Testis (tissue), 3 donors: ENCODE data around the gene LRTM2. TPM values are rescaled to one million over a fixed set of nuclear protein-coding genes. Genes with fewer than 3 reads are reported as not detected.

Experiments
- DNase-seq: peaks from one replicate; pipeline ENCODE4 v3.0.0-alpha.2; 2019
- H3K27ac ChIP-seq, 2 donors: fragments of 200-600 bp; sonication (generic); one replicate each; pipeline ENCODE4 v1.5.1; 2019
- H3K27me3 ChIP-seq: fragments of 200-600 bp; sonication (generic); one replicate; pipeline ENCODE4 v1.5.1; 2019
- H3K36me3 ChIP-seq: fragments of 200-600 bp; sonication (generic); one replicate; pipeline ENCODE4 v1.5.1; 2017; ENCODE audit warnings: low read depth; ENCODE audit errors: missing control alignments
- H3K4me1 ChIP-seq: fragments of 200-600 bp; sonication (generic); one replicate; pipeline ENCODE4 v1.5.1; 2019
- H3K4me3 ChIP-seq, 2 donors: fragments of 200-600 bp; sonication (generic); one replicate each; pipeline ENCODE4 v1.5.1; 2017 to 2019
- H3K9me3 ChIP-seq: fragments of 200-600 bp; sonication (generic); one replicate; pipeline ENCODE4 v1.5.1; 2017
- POLR2A ChIP-seq: fragments of 450-650 bp; IDR thresholded peaks from one replicate; pipeline ENCODE4 v1.6.1; 2017; ENCODE audit warnings: antibody characterized with exemption, mild to moderate bottlenecking, moderate library complexity
- WGBS, 2 donors: methylation state at CpG; one replicate each; pipeline ENCODE4 v1.1.5; 2018; 5-methylcytosine and 5-hydroxymethylcytosine counted together
- intact Hi-C: fragments of 100-400 bp; cut with DNase I; formaldehyde crosslinking; loops from one replicate; pipeline ENCODE4 v1.15.1; 2023; ENCODE audit warnings: low total_unique reads
- polyA plus RNA-seq: library from polyadenylated mRNA; stranded (reverse); fragments of 350-450 nt; fragmentation: Illumina TruSeq; extraction: RNeasy Lipid Tissue Mini Kit (QIAGEN cat#74804); gene quantifications from one replicate; pipeline ENCODE4 v1.2.3, GENCODE V29; 2014; ENCODE audit warnings: low read depth, low replicate concordance; ENCODE audit not compliant: insufficient read depth
- total RNA-seq, 2 donors: library from RNA; depleted of rRNA; stranded (reverse); fragments of >200 nt; gene quantifications; one replicate each; pipeline ENCODE4 v1.2.3, GENCODE V29; 2016
- TF ChIP-seq, protein P1 (sequence below), 3 experiments: fragments of 450-650 bp in 2 of 3; fragments of 200-600 bp in 1 of 3; sonication (generic) in 1 of 3; IDR thresholded peaks; one replicate each; pipeline ENCODE4 v1.5.1; 2016 to 2019; ENCODE audit warnings: antibody characterized with exemption in 3 of 3, mild to moderate bottlenecking in 2 of 3, moderate library complexity in 1 of 3

LRTM2 gene
- total and polyA plus RNA-seq, 3 donors from 2014 or later: 0.39 to 0.96 (median 0.43) TPM

GRCh38 chr12:1882405-1882804 lies 62.0 kb downstream of the LRTM2 start:
- H3K4me1 ChIP-seq: no peaks in the 10 kb centered on the region
- H3K27me3 ChIP-seq: no peaks in the 10 kb centered on the region
- H3K27ac ChIP-seq: no peak overlapping the region
- intact Hi-C loops: no loop called here
- no peak overlapping the region for H3K4me3 ChIP-seq
- H3K36me3 ChIP-seq: no peaks in the 10 kb centered on the region
- no peak for DNase-seq
- TF ChIP-seq POLR2A: no peak
- TF ChIP-seq, protein P1, sequence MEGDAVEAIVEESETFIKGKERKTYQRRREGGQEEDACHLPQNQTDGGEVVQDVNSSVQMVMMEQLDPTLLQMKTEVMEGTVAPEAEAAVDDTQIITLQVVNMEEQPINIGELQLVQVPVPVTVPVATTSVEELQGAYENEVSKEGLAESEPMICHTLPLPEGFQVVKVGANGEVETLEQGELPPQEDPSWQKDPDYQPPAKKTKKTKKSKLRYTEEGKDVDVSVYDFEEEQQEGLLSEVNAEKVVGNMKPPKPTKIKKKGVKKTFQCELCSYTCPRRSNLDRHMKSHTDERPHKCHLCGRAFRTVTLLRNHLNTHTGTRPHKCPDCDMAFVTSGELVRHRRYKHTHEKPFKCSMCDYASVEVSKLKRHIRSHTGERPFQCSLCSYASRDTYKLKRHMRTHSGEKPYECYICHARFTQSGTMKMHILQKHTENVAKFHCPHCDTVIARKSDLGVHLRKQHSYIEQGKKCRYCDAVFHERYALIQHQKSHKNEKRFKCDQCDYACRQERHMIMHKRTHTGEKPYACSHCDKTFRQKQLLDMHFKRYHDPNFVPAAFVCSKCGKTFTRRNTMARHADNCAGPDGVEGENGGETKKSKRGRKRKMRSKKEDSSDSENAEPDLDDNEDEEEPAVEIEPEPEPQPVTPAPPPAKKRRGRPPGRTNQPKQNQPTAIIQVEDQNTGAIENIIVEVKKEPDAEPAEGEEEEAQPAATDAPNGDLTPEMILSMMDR (IDR thresholded peaks at IDR 0.05): no peak
- no peaks in the 10 kb centered on the region for H3K9me3 ChIP-seq
- WGBS, 2 donors: 69 to 87% methylated on average over 8 of the region's 8 CpGs

- WGBS, 2 donors: 84 to 86% methylated on average over 18 to 19 of the region's 19 CpGs
- intact Hi-C loops: no loop called here
- H3K27ac ChIP-seq: no peak overlapping the region
- TF ChIP-seq POLR2A: no peak
- TF ChIP-seq, protein P1 (IDR thresholded peaks at IDR 0.05): no peak
- no peaks in the 10 kb centered on the region for H3K9me3 ChIP-seq
- no peak for DNase-seq
- H3K27me3 ChIP-seq: no peaks in the 10 kb centered on the region
- no peak overlapping the region for H3K4me3 ChIP-seq
- no peaks in the 10 kb centered on the region for H3K4me1 ChIP-seq
- no peaks in the 10 kb centered on the region for H3K36me3 ChIP-seq
Measured at GRCh38 chr12:1882850-1883470, 62.6 kb downstream of the LRTM2 start.

DNA sequence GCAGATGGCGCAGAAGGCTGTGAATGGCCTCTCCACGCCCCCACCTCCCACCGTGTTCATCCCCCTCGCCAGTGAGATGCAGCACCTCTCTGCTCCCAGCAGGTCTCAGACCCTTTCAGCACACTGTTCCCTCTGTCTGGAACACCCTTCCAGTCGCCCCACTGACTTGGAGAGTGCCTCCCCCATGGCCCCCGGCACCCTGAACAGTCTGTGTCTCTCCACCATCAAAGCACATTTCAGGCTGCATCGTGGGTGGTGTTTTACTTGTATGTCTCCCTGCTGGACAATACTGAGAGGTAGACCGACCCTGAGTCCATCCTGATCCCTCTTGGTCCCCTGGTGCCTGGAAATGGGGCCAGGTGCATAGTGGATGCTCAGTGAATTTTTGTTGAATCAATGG lies 63.1 kb downstream of the LRTM2 start:
- WGBS, 2 donors: 83 to 91% methylated on average over 7 to 8 of the region's 8 CpGs
- TF ChIP-seq, protein P1 (IDR thresholded peaks at IDR 0.05): no peak
- TF ChIP-seq POLR2A: no peak
- intact Hi-C loops: no loop called here

GRCh38 chr12:1884651-1885050 lies 64.3 kb downstream of the LRTM2 start:
- intact Hi-C loops: no loop called here
- H3K9me3 ChIP-seq: no peaks in the 10 kb centered on the region
- H3K27ac ChIP-seq: no peak overlapping the region
- TF ChIP-seq, protein P1 (IDR thresholded peaks at IDR 0.05): no peak
- TF ChIP-seq POLR2A: no peak
- no peaks in the 10 kb centered on the region for H3K36me3 ChIP-seq
- no peaks in the 10 kb centered on the region for H3K27me3 ChIP-seq
- WGBS, 2 donors: 93 to 94% methylated on average over 9 of the region's 9 CpGs
- H3K4me3 ChIP-seq: no peak overlapping the region
- no peaks in the 10 kb centered on the region for H3K4me1 ChIP-seq
- no peak for DNase-seq

More for the DNA sequence above, 63.1 kb downstream of the LRTM2 start:
- no peak overlapping the region for H3K27ac ChIP-seq
- H3K27me3 ChIP-seq: no peaks in the 10 kb centered on the region
- H3K9me3 ChIP-seq: no peaks in the 10 kb centered on the region
- H3K4me1 ChIP-seq: no peaks in the 10 kb centered on the region
- no peak overlapping the region for H3K4me3 ChIP-seq
- DNase-seq: no peak
- no peaks in the 10 kb centered on the region for H3K36me3 ChIP-seq

- no peak for DNase-seq
- Histone ChIP-seq H3K9me3 (no peaks in the 10 kb centered on the region), H3K27ac (no peak overlapping the region), H3K4me3 (no peak overlapping the region), H3K27me3 (no peaks in the 10 kb centered on the region), H3K4me1 (no peaks in the 10 kb centered on the region), H3K36me3 (no peaks in the 10 kb centered on the region)
- no peak for TF ChIP-seq POLR2A
- TF ChIP-seq, protein P1 (IDR thresholded peaks at IDR 0.05): no peak
- intact Hi-C loops: no loop called here
- WGBS, 2 donors: 89 to 95% methylated on average over 5 of the region's 5 CpGs
Measured at GRCh38 chr12:1885082-1885596, 64.8 kb downstream of the LRTM2 start.
